ENCODE measurements around the gene HOXD3.
A peak's percentile ranks its signal among the peaks of the same experiment; 100 is the strongest.

Gene HOXD3

GRCh38 chr2:176156807-176157498 lies at the start of gene HOXD3:
TSS of gene HOXD3 (plus strand) at chr2:176157307. CDS start at chr2:176169115, 11,808 bp downstream.
- no peak for DNase-seq

GRCh38 chr2:176107731-176108181 lies 49.4 kb upstream of the HOXD3 start:
- DNase-seq: no peak

GRCh38 chr2:176109192-176109901 lies 47.8 kb upstream of the HOXD3 start:
- no peak for DNase-seq

- no peak for DNase-seq
Observed at GRCh38 chr2:176109946-176110345, 47.2 kb upstream of the HOXD3 start.

- DNase-seq: no peak
Observed at GRCh38 chr2:176110415-176111308, 46.4 kb upstream of the HOXD3 start.

GRCh38 chr2:176111309-176111663 lies 45.8 kb upstream of the HOXD3 start:
- peak; percentile 88 for DNase-seq

GRCh38 chr2:176111846-176112374 lies 45.2 kb upstream of the HOXD3 start:
- no peak for DNase-seq

- no peak for DNase-seq
Observed at GRCh38 chr2:176112375-176113302, 44.5 kb upstream of the HOXD3 start.

- no peak for DNase-seq
Observed at GRCh38 chr2:176114120-176114929, 42.8 kb upstream of the HOXD3 start.

- no peak for DNase-seq
Observed at GRCh38 chr2:176114930-176115625, 42.0 kb upstream of the HOXD3 start.

- no peak for DNase-seq
Observed at GRCh38 chr2:176115883-176116813, 41.0 kb upstream of the HOXD3 start, which contains the start of gene HOXD10. TSS of gene HOXD10 (plus strand) at chr2:176116778. CDS start at chr2:176116834, 56 bp downstream.

GRCh38 chr2:176117162-176117822 lies 39.8 kb upstream of the HOXD3 start:
- no peak for DNase-seq

GRCh38 chr2:176117823-176118371 lies 39.2 kb upstream of the HOXD3 start:
- no peak for DNase-seq

- peak; percentile 83 for DNase-seq
Observed at GRCh38 chr2:176118601-176119339, 38.3 kb upstream of the HOXD3 start.

- no peak for DNase-seq
Observed at GRCh38 chr2:176120364-176121189, 36.5 kb upstream of the HOXD3 start.

Measured in NCI-H82 (cell line).